DOHH2 (cell line): ENCODE measurements around the gene CCDC112.

ENCODE experiments used
- H3F3A ChIP-seq: fragments of 200-600 bp; sonication (generic), shearing (Covaris generic); 2 replicates; pipeline ENCODE4 v1.6.0; 2016; ENCODE audit warnings: antibody characterized with exemption, mild to moderate bottlenecking; ENCODE audit not compliant: control insufficient read depth, insufficient read depth
- H3K27ac ChIP-seq: fragments of 200-600 bp; sonication (generic); 2 replicates; pipeline ENCODE4 v1.5.1; 2014; ENCODE audit warnings: low read depth, mild to moderate bottlenecking, low read length, moderate library complexity
- H3K27me3 ChIP-seq: fragments of 200-600 bp; sonication (generic); 2 replicates; pipeline ENCODE4 v1.6.1; 2014; ENCODE audit warnings: mild to moderate bottlenecking, low read length, mixed read lengths; ENCODE audit not compliant: control insufficient read depth
- H3K36me3 ChIP-seq: fragments of 200-600 bp; sonication (generic); 2 replicates; pipeline ENCODE4 v1.6.1; 2014; ENCODE audit warnings: mild to moderate bottlenecking, low read length, moderate library complexity, mixed read lengths; ENCODE audit not compliant: control insufficient read depth
- H3K4me1 ChIP-seq: fragments of 200-600 bp; sonication (generic); 2 replicates; pipeline ENCODE4 v1.6.1; 2014; ENCODE audit warnings: mild to moderate bottlenecking, low read length, mixed read lengths; ENCODE audit not compliant: control insufficient read depth
- H3K4me2 ChIP-seq: fragments of 200-600 bp; sonication (generic); 2 replicates; pipeline ENCODE4 v1.6.0; 2014; ENCODE audit warnings: mild to moderate bottlenecking, low read length, moderate library complexity
- H3K4me3 ChIP-seq: fragments of 200-600 bp; sonication (generic); 2 replicates; pipeline ENCODE4 v1.5.1; 2014; ENCODE audit warnings: mild to moderate bottlenecking, low read length, mixed read lengths
- H3K79me2 ChIP-seq: fragments of 200-600 bp; sonication (generic); 2 replicates; pipeline ENCODE4 v1.6.1; 2014; ENCODE audit warnings: mild to moderate bottlenecking, low read length, mixed read lengths; ENCODE audit not compliant: control insufficient read depth
- H3K9me2 ChIP-seq: fragments of 200-600 bp; sonication (generic); replicated peaks from 2 replicates; pipeline ENCODE4 v1.6.1; 2014; ENCODE audit warnings: mild to moderate bottlenecking, low read length, mixed read lengths; ENCODE audit not compliant: control insufficient read depth
- H3K9me3 ChIP-seq: fragments of 200-600 bp; sonication (generic); 2 replicates; pipeline ENCODE4 v1.6.1; 2014; ENCODE audit warnings: antibody characterized with exemption, low read length, mixed read lengths; ENCODE audit not compliant: control insufficient read depth, insufficient read depth
- H4K20me1 ChIP-seq: fragments of 200-600 bp; sonication (generic); 2 replicates; pipeline ENCODE4 v1.6.0; 2014; ENCODE audit warnings: low read depth, mild to moderate bottlenecking, antibody characterized with exemption, low read length, moderate library complexity; ENCODE audit not compliant: control insufficient read depth, insufficient read depth
- CTCF ChIP-seq: fragments of 200-600 bp; sonication (generic); IDR thresholded peaks from one replicate; pipeline ENCODE4 v1.5.1; 2014; ENCODE audit warnings: antibody characterized with exemption, mild to moderate bottlenecking, low read depth, low read length; ENCODE audit not compliant: poor library complexity, severe bottlenecking
- EZH2phosphoT487 ChIP-seq: fragments of 200-600 bp; sonication (generic); IDR thresholded peaks from 2 replicates; pipeline ENCODE4 v1.6.1; 2017; ENCODE audit warnings: borderline replicate concordance, mild to moderate bottlenecking, antibody characterized with exemption, low read length, moderate library complexity, mixed read lengths

The CCDC112 gene

GRCh38 chr5:115296124-115297022, at the start of gene CCDC112:
Gene CCDC112 (minus strand): TSS chr5:115296654. CDS start chr5:115296543, 111 bp downstream.
- peaks cover 11% of the 10 kb centered on the region for H3K79me2 ChIP-seq
- H3K4me1 ChIP-seq = peaks cover 19% of the 10 kb centered on the region
- peak within 1 kb of the TSS; percentile 89 for H3K4me3 ChIP-seq
- no peaks in the 10 kb centered on the region for H3K36me3 ChIP-seq
- peak within 1 kb of the TSS; percentile 86 for H3K4me2 ChIP-seq
- H3K9me2 ChIP-seq = no peaks in the 10 kb centered on the region
- TF ChIP-seq EZH2phosphoT487 (no peak), CTCF (no peak)
- H3K27me3 ChIP-seq = no peaks in the 10 kb centered on the region
- H3F3A ChIP-seq = no peaks in the 10 kb centered on the region
- no peak within 1 kb of the TSS for H3K27ac ChIP-seq
- no peaks in the 10 kb centered on the region for H3K9me3 ChIP-seq
- no peaks in the 10 kb centered on the region for H4K20me1 ChIP-seq

GRCh38 chr5:115345344-115345743, 48.9 kb upstream of the CCDC112 start:
- TF ChIP-seq CTCF (no peak), EZH2phosphoT487 (no peak)
- Histone ChIP-seq H3K4me3 (no peak overlapping the region), H3K36me3 (no peaks in the 10 kb centered on the region), H3K4me1 (peaks cover 9% of the 10 kb centered on the region), H3K9me2 (no peaks in the 10 kb centered on the region), H3K27ac (no peak overlapping the region), H3F3A (no peaks in the 10 kb centered on the region), H3K79me2 (no peaks in the 10 kb centered on the region), H3K4me2 (no peak overlapping the region), H3K27me3 (no peaks in the 10 kb centered on the region), H4K20me1 (no peaks in the 10 kb centered on the region), H3K9me3 (no peaks in the 10 kb centered on the region)

- Histone ChIP-seq H3K9me2 (no peaks in the 10 kb centered on the region), H3K9me3 (no peaks in the 10 kb centered on the region), H3K27me3 (no peaks in the 10 kb centered on the region), H4K20me1 (no peaks in the 10 kb centered on the region), H3F3A (no peaks in the 10 kb centered on the region), H3K4me1 (peaks cover 9% of the 10 kb centered on the region), H3K4me2 (peak overlapping the region; percentile 43), H3K36me3 (no peaks in the 10 kb centered on the region), H3K27ac (no peak overlapping the region), H3K79me2 (no peaks in the 10 kb centered on the region), H3K4me3 (peak overlapping the region; percentile 28)
- TF ChIP-seq EZH2phosphoT487 (no peak), CTCF (no peak)
Measured at GRCh38 chr5:115343855-115344254, 47.4 kb upstream of the CCDC112 start.
